Activated CD4-positive, CD25-positive, alpha-beta regulatory T cell treated with anti-CD3 and anti-CD28 coated beads, Interleukin-2, amount 50 U/mL, for 24 hours (primary cell): ENCODE measurements around the gene ZSCAN1.
"Not testable (repeated sequence)": the region's sequence is repeated elsewhere in the genome, so short reads cannot be mapped to it uniquely, and the experiment has no call there.

ENCODE experiments used
- ATAC-seq, 2 donors: fragments of 150-1000 bp; cut with Tn5 transposase; one replicate each; pipeline ENCODE4 v1.10.0; 2021; ENCODE audit warnings: mild to moderate bottlenecking in 1 of 2, moderate library complexity in 1 of 2

The ZSCAN1 gene, protein sequence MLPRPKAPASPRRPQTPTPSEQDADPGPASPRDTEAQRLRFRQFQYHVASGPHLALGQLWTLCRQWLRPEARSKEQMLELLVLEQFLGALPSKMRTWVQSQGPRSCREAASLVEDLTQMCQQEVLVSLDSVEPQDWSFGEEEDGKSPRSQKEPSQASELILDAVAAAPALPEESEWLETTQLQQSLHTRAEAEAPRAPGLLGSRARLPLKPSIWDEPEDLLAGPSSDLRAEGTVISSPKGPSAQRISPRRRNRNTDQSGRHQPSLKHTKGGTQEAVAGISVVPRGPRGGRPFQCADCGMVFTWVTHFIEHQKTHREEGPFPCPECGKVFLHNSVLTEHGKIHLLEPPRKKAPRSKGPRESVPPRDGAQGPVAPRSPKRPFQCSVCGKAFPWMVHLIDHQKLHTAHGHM

DNA sequence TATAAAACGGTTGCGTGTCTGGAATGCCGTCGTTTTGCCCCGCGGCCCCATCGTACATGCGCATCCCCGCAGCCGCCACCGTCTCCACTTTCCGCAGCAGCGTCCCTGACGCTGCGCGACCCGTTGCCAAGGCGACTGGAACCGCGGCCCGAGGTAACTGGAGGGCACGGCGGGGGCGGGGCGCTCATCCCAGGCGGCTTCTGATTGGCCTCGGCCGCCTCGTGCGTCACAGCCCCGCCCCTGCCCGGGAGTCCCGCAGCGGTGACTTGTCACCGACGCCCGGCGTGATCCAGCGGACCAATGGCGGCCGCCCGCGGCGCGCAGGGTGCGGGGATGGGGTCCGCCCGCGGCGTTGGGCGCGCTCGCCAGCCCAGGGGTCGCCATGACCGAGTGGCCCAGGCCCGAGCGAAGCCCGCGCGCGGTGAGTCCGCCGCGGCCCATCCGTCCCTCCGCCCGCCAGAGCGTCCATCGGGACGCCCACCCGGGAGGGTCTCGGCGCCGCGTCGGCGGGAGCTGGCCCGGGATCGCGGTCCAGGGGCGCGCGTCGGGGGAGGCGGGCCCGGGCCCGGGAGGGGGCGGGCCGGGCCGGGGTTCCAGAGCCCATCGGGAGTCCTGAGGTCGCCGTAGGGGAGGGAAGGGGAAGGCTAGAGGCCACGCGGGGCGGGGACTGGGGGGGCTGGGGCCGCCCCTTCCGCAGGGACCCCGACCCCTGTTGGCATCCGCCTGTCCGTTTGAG, at the start of gene ZSCAN1:
Gene ZSCAN1, plus strand, starts transcription at position 285 of the 736 bp plus-strand sequence. CDS start 3,812 bp downstream, outside the sequence.
- ATAC-seq, result peak in 1 of 2 donors; percentile 72

DNA sequence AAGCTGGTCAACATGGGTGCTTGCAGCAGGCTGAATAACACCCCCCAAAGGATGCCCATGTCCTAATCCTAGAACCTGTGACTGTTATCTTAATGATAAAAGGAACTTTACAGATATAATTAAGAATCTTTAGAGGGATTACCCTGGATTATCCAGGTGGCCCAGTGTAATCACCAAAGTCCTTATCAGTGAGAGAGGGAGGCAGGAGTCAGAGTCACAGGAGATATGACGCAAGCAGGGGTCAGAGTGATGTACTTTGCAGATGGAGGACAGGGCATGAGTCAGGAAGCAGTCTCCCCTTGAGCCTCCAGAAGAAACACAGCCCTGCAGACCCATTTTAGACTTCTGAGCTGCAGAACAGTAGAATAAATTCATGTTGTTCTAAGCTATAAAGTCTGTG, 41.0 kb upstream of the ZSCAN1 start:
- no peak for ATAC-seq

DNA sequence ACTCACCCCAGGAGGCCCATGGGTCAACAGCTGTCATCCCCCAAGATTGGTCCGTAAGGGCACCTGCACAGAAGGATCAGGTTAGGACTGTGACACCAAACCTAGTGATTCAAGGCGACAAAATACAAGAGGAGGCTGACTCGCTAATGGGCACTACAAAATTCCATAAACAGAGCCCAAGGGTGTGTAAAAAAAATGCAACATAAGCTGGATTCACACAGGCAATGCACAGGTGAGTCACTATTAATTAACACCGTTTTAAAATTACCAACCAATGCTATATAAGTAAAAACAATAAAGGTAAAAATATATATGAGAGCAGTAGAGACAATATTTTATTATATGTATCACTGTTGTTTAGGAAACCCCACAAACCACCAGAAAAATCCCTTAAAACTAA, 33.1 kb upstream of the ZSCAN1 start:
- no peak for ATAC-seq

DNA sequence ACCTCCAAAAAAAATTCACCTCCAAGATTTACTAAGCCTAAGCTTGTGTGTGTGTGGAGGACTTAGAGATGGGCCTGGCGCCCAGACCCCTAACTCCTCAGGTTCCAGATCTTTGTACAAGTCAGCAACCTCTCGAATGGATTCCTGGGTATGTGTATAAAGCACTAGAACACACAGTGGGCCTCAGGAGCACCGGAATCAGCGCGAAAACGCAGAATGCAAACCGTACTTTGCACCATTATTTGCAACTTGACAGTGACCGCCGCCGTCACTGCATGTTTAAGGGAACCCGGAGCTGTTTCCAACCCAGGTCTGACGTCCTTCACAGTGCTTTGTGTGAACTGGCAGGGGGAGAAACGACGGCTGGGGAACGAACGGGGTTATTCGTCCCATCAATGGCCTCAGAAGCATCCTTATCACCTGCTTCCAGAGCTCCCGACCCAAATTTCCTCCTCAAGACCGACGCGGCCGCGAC, 31.9 kb upstream of the ZSCAN1 start:
- peak in 1 of 2 donors; percentile 4 for ATAC-seq

DNA sequence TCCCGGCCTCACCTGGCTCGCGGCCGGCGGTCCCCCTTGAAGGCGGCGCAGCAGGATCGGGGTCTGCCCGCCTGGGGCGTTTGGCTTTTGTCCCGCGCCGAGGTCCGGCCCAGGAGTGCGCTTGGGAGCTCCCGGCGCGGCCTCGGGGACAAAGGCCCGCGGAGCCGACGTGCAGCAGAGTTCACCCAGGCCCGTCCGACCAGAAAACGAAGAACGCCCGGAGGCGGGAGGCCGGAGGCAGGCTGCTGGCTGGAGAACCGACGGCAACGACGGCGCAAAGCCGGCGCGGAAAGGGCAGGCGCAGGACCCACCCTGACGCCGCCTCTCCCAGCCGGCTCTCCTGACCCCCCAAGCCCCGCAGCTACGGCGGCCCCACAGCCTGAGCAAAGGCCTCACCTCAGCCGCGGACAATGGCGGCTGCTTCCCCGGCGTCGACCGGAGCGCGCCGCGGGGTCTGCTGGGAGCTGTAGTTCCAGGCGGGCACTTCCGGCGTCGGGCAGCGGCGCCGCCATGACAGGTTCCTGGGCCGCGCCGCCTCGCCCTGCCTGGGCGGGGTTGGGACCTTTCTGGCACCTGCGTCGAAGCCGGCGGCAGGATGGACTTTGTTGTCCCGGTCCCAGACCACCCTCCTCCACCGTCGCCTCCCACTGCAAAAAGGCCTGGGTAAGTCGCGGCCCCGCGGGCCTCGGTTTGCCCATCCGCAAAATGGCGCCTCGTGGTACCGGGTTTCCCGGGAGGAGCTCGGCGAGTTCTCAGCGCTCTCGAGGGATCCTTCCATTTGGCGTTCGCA, 31.2 kb upstream of the ZSCAN1 start, which contains the start of gene ZNF606:
Gene ZNF606, minus strand, starts transcription at position 437 of the 790 bp plus-strand sequence. CDS start 1,501 bp downstream, outside the sequence.
- peak; percentile 99 for ATAC-seq

DNA sequence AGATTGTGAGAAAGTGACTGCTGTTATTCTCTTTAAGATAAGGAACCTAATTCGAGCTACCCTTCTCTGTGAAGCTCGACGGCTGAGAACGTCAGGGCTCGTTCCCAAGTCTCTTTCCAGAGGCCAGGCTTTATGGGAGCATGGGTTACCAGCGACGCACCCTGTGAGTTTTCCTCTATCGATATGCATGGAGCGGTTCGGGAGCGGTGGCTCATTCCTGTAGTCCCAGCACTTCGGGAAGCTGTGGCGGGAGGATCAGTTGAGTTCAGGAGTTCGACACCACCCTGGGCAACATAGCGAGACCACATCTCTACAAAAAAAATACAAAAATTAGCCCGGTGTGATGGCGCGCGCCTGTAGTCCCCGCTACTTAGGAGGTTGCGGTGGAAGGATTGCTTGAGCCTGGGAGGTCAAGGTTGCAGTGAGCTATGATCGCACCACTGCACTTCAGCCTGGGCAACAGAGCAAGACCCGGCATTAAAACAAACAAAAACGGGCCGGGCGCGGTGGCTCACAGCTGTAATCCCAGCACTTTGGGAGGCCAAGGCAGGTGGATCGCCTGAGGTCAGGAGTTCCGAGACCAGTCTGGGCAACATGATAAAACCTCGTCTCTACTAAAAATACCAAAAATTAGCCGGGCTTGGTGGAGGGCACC, 30.5 kb upstream of the ZSCAN1 start:
- ATAC-seq, result no peak

DNA sequence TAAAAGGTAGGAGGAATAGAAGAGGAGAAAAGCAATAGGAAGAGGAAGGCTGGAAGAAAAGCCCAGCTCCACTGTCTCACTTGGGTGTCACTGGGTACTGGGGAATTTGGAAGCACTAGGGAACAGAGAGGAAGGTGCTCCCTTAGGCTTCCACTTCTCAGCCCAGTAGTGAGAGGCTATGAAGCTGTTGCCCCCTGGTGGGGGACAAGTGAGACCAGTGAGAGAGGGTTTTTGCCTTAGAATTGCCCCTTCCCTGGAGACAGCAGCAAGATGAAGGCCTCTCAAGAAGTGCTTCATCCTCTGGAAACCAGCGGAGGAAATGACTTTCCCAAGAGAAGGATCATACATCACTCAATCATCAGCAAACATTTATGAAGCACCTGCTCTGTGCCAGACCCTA, 26.5 kb upstream of the ZSCAN1 start:
- ATAC-seq, result no peak

DNA sequence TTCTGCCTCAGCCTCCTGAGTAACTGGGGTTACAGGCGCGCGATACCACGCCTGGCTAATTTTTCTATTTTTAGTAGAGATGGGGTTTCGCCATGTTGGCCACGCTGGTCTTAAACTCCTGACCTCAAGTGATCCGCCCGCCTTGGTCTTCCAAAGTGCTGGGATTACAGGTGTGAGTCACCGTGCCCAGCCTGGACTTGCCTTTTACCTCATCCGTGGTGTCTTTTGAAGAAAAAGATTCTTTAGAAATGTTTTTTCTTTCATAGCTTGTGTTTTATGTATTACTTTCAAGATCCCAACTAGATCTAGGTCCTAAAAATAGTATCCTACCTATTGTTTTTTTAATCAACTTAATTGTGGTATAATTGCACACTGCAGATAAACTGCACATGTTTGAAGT, 24.9 kb upstream of the ZSCAN1 start:
- not testable (repeated sequence) for ATAC-seq

DNA sequence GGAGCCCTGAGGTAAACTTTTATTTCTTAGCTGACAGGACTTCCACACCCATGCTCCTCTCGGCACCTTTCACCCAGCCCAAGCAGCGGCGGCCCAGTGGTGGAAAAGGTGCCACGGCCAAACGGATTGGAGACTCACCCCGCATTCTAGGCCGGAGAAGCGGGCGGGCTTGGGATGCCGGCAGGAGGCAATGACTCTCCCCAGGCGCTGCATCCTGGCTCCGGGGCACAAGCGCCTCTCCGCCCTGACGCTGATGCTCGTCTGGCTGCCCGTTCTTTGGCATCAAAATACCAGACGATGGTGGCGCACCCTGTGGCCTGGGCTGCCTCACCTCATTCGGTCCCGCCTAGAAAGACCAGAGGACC, 24.5 kb upstream of the ZSCAN1 start:
- no peak for ATAC-seq

DNA sequence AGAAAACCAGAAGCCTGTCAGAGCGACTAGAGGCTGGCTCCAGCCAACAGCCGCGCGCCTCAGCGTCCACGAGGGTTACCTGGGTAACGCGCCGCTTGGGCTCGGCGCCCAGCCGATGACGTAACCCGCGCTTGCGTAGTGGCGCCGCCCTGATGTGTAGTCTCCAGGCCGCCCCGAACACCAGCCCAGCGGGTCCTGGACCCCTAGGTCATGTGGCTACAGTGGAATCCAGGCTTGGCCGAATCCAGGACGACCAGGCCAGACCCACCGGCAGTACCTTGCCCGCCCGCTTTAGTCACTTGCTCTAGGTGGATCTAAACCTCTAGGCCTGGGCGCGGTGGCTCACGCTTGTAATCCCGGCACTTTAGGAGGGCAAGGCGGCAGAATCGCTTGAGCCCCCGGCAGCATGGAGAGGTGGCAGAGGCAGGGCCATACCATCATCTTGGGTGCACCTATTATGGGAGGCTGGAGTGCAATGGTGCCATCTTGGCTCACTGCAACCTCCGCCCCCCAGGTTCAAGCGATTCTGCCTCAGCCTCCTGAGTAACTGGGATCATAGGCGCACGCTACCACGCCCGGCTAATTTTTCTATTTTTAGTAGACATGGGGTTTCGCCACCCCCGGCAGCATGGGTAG, 24.0 kb upstream of the ZSCAN1 start:
- peak; percentile 73 to 76 for ATAC-seq

DNA sequence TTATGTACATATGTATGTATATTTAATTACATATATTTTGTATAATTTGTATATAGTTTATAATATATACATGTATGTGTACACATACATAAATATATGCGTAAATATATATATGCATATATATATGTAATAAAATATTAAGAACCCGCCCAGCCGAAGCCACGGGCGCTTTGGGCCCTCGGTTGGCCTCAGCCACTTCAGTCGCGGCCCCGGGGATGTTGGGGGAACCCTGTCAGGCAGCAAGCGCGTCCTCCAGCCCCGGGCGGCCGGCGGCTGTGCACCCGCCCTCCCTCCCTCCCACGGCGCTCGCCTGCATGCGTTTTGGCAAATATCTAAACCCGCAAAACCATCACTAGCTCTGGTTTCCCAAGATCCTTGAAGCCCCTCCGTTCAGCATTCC, 23.3 kb upstream of the ZSCAN1 start:
- no peak for ATAC-seq

DNA sequence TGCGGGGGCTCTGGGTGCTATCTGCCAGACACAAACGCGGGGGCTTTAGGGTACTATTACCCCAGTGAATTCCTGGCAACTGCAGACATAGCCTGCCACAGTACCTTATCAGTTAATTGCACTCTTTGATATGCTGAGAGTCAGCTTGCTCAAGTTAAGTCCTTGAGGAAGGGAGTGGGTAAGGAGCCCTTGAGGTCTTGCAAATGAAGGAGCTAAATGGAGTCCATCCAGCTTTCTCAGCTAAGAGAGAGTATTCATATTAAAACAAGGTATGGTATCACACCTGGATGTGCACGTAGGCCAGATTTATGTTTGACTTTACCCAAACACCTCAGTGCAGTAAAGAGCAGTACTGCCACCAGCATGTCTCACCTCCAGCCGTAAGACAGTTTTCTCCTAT, 19.7 kb upstream of the ZSCAN1 start:
- no peak for ATAC-seq

DNA sequence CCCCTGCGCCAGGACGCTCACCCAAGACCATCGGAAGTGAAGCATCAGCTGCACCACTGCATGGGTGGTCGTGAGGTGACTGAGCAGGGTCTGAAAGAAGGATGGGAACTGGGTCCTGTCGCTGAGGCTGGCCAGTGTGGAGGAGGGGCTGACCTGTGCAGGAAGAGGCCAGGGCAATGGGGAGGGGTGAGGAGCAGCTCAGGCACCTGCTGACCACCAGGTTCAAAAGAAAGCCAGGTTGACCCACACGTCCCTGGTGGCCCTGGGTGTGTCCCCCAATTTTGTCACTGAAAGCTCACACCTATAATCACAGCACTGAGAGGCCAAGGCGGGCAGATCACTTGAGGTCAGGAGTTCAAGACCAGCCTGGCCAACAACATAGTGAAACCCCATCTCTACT, 13.7 kb upstream of the ZSCAN1 start:
- ATAC-seq, result no peak

DNA sequence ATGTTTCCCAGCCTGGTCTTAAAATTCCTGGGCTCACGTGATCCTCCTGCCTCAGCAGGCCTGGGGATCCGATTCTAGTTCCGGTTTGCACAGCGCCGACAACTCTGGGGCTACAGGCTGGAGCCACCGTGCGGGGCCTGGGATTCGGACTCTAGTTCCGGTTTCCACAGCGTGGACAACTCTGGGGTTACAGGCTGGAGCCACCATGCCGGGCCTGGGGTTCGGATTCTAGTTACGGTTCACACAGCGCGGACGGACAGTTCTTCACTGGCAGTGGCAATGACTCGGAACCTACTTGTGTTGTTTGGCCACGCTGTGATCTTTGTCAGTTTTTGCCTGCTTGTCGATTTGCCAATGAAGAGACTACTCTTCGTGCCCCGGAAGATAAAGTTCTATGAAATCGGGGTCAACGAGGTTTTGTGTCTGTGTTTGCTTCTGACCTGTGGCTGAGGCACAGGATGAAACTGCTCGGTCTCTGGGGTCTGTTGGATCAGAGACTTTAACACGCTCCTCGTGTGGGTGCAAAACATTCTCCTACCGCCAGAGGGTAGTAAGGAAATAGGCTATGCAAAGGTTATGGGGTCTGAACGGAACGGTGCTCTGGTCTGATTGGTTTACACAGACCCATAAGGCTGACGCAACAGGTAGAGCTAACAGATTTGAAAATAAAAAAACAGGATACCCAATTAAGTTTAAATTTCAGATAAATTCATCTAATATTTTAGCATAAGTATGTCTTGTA, 12.1 kb upstream of the ZSCAN1 start:
- peak; percentile 86 to 92 for ATAC-seq

DNA sequence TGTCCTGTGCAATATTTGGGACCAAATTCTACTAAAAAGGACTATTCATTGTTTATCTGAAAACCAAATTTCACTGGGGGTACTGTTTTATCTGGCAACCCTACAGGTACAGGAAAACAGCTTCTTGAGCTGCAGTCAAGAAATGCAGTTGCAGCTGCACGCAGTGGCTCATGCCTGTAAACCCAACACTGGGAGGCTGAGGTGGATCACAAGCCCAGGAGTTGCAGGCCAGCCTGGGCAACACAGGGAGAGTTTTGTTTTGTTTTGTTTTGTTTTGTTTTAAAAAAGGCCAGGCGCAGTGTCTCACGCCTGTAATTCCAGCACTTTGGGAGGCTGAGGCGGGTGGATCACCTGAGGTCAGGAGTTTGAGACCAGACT, 11.6 kb upstream of the ZSCAN1 start:
- ATAC-seq, result peak in 1 of 2 donors; percentile 19

DNA sequence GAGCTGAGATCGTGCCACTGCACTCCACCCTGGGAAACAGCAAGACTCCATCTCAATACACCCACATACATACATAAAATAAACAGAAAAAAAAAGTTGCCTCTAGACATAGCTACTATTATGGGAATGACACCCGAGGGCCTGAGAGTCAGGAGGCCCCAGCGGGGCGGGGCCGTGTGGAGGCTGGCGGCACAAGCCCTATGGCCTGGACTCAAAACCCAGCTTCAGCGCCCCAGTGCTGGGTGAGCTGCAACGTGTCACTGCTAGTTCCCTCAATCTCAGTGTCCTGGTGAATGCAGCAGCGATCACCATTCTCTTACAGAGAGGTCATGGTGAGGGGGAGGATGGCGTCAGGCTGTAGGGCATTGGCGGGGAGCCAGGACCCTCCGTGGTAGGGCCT, 9.2 kb upstream of the ZSCAN1 start:
- ATAC-seq, result no peak

DNA sequence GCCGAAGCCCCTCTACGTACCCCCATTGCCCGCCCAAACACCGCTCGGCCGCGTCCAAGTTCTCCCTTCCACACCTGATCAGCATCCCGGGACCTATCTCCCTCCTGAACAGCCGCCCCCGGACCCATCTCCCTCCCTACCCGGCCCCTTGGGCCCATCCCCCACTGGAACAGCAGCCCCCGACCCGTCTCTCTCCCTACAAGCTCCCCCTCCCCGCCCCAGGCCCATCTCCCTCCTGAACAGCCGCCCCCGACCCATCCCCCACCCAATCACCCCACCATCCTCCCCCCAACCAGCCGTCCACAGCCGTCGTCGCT, 610 bp downstream of the ZSCAN1 start:
- ATAC-seq, result no peak

DNA sequence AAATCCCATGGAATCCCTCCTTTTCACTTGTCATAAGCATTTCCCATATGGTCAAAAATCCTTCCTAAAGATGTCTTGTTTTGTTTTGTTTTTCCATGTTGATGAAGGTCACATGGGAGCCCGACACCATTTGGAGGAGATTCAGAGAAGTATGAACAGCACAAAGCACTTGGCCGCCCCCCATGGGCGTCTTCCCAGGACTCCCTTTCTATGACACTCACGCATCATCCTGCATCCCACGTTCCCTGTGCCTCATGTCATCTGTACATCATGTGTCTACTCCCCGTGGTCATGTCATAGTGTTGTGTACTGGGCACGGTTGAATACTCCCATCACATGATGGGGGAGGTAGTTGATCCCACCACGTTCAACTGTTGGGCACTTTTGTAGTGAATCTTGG, 2.0 kb downstream of the ZSCAN1 start:
- no peak for ATAC-seq

DNA sequence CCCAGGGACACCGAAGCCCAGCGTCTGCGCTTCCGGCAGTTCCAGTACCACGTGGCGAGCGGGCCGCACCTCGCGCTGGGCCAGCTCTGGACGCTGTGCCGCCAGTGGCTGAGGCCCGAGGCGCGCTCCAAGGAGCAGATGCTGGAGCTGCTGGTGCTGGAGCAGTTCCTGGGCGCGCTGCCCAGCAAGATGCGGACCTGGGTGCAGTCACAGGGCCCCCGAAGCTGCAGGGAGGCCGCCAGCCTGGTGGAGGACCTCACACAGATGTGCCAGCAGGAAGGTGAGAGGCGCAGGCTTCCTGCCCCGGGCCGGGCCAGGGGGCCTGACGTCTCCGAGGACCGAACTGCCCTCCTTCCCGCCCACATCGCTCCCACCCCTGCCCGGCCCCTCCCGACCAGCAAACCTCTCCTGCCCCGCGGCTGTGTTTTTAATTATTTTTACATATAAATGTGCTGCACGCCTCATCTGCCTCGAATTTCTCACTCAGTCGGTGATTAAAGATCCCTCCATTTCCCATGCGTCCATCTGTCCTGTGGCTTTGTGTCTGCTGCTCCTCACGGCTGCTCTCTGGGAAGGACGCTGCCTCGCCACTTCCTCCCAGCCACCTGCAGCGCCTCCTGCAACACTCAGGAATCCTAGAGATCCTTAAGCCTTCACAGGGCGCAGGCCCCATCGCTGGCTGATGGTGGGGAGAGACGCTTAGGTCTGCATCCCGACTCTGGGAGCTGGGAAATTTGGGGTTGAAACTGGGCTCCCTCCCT, 4.3 kb downstream of the ZSCAN1 start:
- no peak for ATAC-seq

DNA sequence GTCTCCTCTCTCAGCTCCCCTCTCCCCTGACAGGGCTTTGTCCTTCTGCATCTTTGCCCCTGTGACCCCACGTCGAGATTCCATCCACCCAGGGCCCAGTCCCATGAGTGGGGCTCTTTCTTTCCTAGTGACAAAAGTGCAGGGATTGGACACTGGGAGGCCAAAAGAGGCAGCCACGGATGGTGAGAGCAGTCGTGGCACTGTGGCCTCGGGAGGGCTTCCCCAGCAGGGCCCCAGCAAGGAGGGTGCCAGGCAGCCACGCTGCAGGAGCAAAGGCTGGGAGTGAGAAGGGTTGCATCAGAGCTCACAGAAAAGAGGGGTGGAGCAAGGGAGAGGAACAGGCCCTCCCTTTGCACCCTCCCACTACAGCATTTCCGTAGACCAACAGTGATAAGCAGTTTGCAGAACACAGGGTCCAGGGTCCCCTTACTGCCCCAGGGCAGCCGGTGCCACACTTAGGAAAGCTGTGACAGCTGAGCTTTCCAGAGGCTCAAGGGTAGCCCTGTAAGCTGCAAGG, 4.9 kb downstream of the ZSCAN1 start:
- no peak for ATAC-seq
